Activated T-cell treated with anti-CD3 and anti-CD28 coated beads for 24 hours (primary cell): ENCODE data around the gene SPEG.

Source experiments
- DNase-seq: peaks from one replicate; pipeline ENCODE4 v3.0.0-alpha.2; 2020; ENCODE audit warnings: low read depth

Gene SPEG

GRCh38 chr2:219480004-219480403 lies 45.4 kb downstream of the SPEG start:
- no peak for DNase-seq

GRCh38 chr2:219482674-219483405 lies 48.2 kb downstream of the SPEG start:
- no peak for DNase-seq

GRCh38 chr2:219483451-219484342 lies 49.1 kb downstream of the SPEG start:
- DNase-seq, result no peak

GRCh38 chr2:219484343-219485200 lies 49.9 kb downstream of the SPEG start:
- DNase-seq, result no peak

GRCh38 chr2:219485201-219485580 lies 50.5 kb downstream of the SPEG start:
- no peak for DNase-seq

GRCh38 chr2:219486380-219486959 lies 51.8 kb downstream of the SPEG start:
- no peak for DNase-seq

GRCh38 chr2:219488149-219488843 lies 53.7 kb downstream of the SPEG start:
- DNase-seq, result no peak

- DNase-seq, result no peak
Measured at GRCh38 chr2:219488844-219489194, 54.2 kb downstream of the SPEG start.

- DNase-seq, result no peak
Measured at GRCh38 chr2:219489315-219489714, 54.7 kb downstream of the SPEG start.

- no peak for DNase-seq
Measured at GRCh38 chr2:219490186-219490585, 55.5 kb downstream of the SPEG start.

GRCh38 chr2:219490600-219491130 lies 56.0 kb downstream of the SPEG start:
- DNase-seq, result no peak

GRCh38 chr2:219491278-219491963 lies 56.8 kb downstream of the SPEG start:
- DNase-seq, result no peak

GRCh38 chr2:219492575-219492974 lies 57.9 kb downstream of the SPEG start:
- DNase-seq, result no peak

- DNase-seq, result no peak
Measured at GRCh38 chr2:219493086-219493485, 58.4 kb downstream of the SPEG start.

GRCh38 chr2:219494952-219495530 lies 60.4 kb downstream of the SPEG start:
- no peak for DNase-seq

- DNase-seq, result peak; percentile 47
Measured at GRCh38 chr2:219495531-219496122, 61.0 kb downstream of the SPEG start.

GRCh38 chr2:219496247-219496824 lies 61.7 kb downstream of the SPEG start:
- DNase-seq, result no peak

GRCh38 chr2:219496825-219497494 lies 62.3 kb downstream of the SPEG start:
- DNase-seq, result no peak
